ENCODE results near the gene FLVCR2.
"Not testable (repeated sequence)": the region's sequence is repeated elsewhere in the genome, so short reads cannot be mapped to it uniquely, and the experiment has no call there.

FLVCR2 gene

DNA sequence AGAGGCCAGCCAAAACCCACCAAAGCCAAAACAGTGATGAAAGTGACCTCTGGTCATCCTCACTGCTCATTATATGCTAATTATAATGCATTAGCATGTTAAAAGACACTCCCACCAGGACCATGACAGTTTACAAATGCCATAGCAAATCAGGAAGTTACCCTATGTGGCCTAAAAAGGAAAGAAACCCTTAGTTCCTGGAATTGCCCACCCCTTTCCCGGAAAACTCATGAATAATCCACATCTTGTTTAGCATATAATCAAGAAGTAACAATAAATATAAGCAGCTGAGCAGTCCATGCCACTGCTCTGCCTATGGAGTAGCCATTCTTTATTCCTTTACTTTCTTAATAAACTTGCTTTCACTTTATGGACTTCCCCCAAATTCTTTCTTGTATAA, 21.7 kb downstream of the FLVCR2 start:
- DNase-seq = not testable (repeated sequence)

DNA sequence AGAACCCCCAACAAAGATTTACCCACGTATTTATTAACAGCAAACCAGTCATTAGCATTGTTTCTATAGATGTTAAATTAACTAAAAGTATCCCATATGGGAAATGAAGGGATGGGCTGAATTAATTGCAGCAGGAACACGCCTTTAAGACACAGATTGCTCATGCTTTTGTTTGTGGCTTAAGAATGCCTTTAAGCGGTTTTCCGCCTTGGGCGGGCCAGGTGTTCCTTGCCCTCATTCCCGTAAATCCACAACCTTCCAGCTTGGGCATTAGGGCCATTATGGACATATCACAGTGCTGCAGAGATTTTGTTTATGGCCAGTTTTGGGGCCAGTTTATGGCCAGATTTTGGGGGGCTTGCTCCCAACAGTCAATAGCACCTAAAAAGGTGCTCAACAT, 22.6 kb downstream of the FLVCR2 start:
- DNase-seq = not testable (repeated sequence)

DNA sequence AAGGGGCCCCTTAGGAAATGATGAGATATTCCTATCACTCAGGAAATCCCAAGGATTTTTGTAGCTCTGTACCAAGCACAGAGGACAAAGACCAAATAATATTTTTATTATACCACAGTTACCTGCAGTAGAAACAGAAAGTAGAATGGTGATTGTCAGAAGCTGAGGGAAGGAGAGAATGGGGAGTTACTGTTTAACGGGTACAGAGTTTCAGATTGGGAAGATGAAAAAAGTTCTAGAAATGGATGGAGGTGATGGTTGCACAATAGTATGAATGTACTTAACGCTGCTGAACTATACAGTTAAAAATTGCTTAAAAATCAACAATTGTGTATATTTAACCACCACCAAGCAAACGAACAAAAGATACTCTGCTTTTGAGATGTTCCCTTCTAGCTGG, 24.1 kb downstream of the FLVCR2 start:
- DNase-seq = no peak

DNA sequence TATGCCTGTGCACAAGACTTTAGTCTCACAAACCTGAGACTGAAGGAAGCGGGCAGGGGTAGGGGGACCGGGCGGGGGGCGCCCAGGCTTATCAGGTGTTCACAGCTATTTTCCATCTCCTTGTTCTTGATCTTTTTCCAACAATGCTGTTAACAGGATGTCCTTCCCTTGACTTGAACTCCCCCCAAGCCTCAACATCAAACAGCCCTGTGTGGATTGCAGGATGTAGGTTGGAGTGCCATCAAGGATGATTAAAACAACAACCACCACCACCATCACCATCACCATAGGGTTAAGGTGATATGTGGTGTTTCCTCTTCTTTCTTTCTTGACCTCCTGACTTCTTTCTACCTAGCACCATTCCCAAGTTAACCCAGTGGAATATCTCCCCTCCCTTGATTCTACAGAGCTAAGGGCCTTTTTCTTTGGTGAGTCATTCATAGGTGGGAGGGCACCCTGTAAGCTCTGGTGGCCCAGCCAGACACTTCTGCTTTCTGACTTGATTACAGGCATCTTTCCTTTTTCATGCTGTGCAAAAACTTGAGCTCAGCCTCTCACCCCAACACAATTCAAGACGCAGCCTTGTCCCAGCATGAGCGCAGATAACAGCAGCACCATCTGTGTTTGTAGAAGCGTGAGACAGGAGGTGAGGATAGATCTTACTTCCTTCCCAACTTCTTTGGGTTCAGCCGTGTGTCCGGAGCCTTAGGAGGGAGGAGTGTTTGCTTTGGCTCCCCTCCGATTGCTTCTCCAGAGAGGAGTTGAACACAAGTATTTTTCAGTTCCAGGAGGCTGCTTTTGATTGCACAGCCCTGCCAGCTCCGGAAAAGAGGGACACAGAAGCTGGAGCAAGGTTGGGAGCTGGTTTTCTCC, 26.8 kb downstream of the FLVCR2 start:
- no peak for DNase-seq

DNA sequence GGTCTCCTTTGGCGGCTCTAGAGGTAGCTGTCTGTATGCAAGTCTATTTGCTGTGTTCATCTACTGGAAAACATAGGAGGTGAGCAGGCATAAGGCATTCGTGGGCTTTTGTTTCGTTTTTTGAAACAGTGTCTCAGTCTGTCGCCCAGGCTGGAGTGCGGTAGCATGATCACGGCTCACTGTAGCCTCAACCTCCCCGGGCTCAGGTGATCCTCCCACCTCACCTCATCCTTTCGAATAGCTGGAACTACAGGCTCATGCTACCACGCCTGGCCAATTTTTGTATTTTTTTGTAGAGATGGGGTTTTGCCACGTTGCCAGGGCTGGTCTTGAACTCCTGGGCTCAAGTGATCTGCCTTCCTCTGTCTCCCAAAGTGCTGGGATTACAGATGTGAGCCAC, 27.5 kb downstream of the FLVCR2 start:
- no peak for DNase-seq

DNA sequence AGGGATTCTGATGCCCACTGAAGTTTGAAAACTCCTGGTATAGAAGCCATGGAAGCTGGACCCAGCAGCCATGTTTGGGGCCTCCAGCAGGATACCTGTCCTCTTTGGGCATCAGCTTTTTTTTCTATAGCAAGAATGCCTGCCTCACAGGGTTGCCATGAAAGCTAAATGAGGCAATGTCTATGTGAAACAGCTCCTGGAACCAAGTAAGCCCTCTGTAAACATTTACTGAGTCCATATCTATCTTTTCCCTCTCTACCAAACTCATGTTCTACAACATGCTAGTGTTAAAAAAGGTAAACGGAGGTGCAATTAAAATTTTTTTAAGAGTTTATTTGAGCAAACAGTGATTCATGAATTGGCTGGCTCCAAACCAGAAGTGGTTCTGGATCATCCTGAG, 28.6 kb downstream of the FLVCR2 start:
- DNase-seq = no peak

DNA sequence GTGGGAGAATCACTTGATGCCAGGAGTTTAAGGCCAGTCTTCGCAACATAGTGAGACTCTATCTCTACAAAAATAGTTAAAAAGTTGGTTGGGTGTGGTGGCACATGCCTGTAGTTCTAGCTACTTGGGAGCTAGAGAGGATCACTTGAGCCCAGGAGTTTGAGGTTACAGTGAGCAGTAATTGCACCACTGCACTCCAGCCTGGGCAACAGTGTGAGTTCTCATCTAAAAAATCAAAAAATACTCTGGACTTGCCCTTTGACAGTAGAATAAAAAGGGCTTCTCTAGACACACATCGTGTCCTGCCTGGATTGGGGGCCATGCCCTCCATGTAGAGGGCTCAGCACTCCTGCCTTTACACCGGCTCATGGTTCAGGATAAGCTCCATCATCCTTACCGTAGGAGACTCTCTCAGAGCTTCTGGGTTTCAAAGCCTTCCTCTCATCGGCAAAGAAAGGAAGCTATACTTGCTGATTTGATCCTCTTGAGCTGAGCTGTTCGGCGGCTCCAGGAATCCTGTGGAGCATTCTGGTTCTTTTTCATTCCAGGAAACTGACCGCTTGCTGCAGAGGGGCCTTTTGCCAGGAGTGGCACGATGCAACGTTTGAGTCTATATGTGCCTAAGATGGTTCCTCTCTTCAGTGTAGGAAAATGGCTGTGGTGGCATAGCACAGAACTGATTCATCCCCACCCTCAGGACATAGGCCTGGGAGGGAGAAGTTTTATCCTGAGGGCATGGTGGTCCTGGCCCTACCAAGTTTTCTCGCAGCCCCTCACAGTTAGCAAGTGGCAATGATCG, 29.6 kb downstream of the FLVCR2 start:
- DNase-seq = no peak

DNA sequence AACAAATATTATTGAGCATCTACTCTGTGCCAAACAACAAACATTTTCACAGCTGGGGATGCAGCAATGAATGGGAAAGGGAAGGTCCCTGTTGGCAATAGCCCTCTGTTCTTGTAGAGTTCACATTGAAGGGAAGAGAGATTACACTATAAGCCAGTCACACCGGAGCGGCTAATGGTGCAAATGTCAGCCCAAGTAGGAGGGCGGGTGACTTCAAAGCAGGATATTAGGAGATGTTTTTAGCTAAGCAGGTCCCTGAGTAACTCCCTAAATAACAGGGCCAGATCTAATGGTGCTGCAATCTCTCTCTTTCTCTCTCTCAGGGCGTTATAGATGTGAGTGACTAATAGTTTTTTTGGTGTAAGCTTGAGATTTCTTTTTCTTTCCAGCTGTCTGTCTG, 30.7 kb downstream of the FLVCR2 start:
- DNase-seq = no peak

DNA sequence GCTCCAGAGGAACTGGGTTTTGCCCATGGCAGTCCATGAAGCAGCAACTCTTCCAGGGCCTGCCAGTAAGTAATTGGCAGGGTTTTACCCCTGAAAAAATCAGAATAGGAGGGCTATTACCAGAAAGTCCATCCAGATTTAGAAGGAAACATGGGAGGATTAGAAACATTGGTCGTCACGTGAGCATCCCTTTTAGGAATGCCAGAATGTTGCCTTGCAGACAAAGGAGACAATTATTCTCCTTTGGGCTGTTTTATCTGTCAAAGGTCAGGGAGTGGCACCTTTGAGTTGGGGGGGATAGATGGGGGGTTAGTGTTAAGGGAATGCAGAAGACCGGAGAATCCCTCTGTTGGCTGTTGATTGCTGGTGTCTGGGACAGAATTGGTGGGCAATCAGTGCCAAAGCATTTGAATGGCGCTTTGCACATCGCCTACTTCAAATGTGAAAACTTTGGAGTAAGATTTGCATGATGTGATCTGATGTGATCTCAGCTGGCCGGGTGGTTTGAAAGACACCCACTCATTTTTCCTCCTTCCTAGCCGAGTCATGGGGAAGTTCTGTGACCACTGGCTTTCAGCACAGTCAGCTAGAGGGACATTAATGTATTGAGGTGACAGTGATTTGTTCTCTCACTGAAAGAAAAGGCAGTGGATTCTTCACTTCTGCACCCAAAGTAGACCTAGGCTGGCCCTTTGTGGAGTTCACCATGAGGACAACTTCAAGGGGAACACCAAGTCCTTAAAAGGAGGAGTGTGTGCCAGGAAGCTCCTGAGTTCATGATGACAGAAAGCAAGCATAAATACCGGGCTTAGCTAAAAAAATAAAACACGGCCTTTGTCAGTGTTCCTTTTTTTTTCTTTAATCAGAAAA, 31.4 kb downstream of the FLVCR2 start:
- DNase-seq = no peak

DNA sequence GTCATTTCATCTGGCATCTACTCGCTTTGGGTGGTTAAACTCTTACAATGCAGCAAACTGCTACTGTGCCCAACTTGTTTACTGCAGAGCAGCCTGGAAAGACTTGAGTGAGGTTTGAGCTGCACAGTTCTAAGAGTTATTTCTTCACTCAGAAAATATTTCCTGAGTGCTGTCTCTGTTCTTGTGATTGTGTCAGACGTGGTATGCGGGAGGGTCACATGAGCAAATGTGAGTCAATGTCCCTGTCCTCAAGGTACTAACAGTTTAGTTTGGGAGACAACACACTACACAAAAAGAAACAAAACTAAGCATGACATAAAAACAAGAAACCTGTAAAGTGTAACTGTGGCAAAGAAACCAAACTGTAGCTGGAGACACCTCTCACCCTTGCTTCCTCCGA, 32.4 kb downstream of the FLVCR2 start:
- DNase-seq = no peak

DNA sequence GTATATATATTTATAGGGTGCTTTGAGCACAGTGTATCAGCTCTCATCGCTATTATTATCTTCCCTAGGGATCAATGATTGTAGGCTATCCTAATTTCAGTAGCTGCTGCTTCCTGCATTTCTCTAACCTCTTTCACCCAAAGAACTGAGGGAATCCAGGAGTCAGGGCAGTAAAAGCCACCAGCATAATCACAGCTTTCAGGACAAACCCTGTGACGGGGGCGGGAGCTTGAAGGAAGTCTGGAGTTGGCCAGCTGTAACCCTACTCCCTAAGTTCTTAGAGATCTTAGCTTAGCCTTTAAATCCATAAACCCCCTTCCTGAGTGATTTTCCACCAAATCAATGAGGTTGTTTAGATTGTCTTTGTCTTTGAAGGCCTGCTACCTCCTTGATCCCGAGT, 33.7 kb downstream of the FLVCR2 start:
- DNase-seq = no peak

DNA sequence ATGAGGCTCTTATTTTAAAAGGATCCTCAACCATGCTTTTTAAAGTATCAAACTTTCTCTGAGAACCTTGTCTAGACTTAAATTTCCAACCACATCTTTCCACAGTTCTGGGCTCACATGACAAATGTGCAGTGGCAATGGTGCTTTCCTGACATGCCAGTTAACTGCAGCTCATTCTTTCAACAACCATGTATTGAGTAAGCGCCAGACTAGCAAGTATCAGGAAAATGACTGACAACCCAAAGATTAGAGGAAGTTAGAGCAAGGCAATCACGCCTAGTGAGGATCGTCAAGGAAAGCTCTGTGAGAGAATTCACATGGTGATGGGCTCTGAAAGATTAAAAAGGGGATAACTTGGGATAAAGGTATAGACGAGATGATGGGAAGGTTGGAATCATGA, 35.8 kb downstream of the FLVCR2 start:
- DNase-seq = no peak

DNA sequence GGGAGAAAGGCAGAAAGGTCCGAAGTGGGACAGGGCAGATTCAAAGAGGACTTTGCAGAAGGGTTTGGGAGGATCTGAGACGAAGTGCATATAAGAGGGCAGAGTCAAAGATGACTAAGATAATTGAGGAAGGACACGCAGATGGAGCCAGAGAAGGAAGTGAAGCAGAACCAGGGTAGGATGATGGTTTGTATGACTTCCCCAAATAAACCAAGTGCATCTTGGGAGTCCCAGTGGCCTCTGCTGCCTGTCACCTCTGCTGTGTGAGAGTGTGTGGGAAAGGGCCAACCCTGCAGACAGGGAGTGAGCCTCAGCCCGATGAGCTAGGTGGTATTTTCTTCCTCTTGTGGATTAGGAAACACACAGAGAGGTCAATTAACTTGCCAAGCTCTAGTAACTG, 36.8 kb downstream of the FLVCR2 start:
- no peak for DNase-seq

DNA sequence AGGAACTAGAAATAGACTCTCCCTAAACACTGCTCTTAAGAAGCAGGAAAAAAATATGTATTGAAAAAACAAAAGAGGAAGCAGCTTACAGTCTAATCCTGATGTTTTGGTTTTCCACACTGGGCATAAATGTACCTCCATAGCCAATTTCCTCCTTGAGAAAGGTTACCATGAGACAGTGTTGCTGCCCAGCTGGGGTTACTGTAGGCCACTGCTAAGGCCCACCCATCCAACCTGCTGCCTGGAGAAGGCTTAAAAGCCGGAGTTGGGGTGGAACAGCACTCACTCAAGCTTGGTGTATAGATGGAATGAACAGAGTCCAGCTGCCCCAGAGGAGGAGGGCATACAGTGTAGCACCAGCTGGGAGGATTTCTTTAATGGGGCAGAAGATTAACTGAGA, 41.1 kb downstream of the FLVCR2 start:
- no peak for DNase-seq

DNA sequence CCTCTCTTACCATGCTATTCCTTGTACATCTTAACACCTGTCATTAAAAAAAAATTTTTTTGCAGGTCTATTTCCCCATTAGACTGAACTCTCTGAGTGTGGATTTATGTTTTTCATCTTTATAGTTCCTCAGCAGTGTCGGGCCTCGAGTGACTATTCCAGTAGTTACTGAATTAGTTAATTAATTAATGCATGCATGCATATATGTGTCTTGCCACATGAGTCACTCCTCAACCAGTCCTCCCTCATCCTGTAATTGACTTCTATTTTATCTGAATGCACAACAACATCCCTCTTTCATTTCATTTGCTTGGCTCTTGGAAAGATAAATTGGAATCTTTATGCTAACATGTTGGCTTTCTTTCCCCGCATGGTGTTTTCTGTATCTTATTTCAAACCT, 46.6 kb downstream of the FLVCR2 start:
- DNase-seq = no peak

DNA sequence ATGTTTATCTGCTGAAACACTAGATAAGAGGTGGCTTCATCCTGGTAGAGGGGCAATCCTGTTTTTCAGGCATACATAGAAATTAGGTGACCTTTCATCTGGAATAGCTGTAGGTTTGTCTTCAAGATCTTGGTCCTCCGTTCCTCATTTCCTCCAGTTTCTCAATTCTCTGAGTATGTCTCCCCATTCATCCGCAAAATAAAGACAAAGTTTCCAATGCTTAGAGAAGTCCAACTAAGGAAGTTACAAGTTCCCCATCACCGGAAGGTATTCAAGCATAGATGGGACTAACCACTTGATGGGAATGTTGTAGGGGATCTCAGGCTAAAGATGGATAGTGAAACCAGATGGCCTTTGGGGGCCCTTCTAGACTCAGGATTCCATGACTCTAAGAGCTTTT, 48.0 kb downstream of the FLVCR2 start:
- DNase-seq = no peak

DNA sequence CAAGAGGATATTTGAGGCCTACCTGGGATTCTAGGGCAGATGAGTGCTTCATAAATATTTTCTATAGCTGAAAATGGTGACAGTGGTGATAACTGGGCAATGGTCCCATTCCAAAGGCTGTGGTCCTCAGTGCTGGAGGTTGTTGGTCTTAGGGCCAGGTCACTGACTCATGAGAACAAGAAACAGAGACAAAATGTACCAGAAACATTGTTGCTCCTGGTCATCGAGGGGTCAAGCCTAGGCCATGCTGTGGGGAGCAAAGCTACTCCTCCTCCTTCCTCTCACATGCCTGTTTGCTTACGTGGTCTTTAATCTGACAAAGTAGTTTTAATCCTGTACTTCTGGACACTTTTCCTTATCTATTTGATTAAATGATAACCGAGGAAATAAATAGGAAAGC, 48.4 kb downstream of the FLVCR2 start:
- DNase-seq = no peak

DNA sequence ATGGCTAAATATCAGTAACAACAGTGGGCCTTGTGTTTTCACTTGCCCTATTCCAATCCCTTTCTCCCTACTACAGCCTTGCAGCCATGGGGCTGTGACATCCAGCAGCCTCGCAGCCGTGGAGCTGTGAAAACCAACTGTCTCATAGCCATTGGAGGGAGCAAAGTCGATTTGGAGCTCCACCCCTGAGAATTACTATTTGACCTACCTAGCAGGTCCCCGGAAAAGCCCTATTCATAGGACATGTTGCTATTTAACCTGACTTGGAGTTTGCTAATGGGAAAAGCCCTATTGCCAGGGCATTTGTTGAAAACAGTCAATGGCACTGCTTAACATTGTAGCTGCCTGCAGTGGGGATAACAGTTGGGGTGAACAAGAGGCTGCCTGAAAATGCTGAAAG, 49.0 kb downstream of the FLVCR2 start:
- DNase-seq = no peak

DNA sequence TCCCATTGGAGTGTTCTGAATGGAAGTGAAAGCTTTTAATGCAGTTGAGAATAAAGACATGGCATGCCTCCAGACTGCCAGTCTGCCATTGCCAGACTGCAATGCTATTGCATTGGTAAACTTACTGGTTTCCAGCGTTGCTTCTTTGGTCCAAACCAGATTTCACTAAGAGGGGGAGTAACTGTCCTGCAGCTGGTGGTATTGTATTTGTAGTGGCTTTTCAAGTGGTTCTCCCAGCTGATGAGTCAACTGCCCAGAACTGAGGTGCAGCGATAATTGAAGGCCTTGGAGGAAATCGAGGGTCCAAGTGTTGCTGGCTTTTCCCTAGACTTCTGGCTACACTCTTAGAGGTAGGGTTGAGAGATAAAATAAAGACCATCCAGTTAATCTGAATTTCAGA, 50.4 kb downstream of the FLVCR2 start:
- no peak for DNase-seq

DNA sequence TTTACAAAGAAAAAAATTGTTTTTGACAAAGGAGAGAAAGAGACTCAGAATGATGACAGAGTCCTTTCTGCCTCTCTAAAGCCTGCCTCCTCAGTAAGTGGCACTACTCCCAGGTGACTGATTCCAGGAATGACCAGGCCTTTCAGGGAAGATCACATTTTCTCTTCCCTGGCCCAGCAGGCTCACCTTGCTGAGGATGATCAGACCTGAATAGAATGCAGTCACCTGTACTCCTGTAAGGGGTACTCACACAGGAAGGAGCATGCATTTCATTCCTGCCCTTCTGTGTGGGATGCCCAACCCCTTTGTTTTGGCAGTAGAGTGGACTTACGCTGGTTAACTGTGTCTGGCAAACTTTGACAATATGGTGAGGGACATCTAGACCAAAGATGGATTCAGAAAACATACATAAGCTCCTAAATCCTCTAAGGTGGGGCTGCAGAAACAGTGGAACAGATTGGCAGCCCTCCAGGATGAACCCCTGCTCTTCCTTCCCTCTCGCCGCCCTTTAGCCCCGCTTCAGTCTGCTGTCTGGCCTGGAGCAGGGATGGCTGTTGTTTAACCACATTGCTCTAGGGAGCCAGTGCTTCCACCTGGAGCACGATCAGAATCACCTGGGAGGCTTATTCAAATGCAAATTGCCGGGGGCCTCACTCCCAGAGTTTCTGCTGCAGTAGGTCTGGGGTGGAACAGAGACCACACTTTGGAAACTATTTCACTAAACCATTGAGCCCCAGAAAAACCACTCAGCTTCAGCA, 52.5 kb downstream of the FLVCR2 start:
- no peak for DNase-seq

DNA sequence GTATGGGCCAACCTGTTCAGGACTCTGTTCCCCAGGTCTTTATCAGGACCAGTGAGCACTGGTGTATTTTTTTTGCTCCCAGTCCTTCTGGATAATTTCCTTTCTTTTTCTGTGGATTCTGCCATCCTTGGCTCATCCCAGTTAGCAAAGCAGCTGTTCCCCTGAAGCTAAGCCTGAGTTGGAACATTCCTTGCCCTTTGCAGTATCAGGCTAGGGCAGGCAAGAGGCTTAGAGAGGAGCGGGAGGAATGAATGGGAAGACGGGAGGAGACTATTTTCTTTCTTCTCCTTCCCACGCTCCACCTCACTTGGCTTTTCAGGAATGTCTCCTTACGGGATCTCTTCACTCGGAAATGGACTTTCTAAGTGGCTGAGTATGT, 53.0 kb downstream of the FLVCR2 start:
- no peak for DNase-seq

DNA sequence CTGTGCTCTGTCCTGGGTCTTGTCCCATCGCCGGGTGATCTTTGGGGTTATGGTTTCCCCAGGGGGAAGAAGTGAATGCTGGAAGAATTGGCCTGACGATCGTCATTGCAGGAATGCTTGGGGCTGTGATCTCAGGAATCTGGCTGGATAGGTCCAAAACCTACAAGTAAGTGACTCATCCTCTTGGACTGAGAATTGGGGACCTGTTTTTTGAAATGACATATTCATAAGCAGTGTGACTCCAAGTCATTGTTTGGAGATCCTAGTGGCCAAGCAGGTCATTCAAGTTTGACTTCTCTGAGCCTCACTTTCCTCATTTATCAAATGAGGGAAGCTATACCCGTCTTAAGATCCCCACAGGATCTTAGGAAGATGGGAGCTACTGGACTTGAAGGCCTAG, 56.4 kb downstream of the FLVCR2 start:
- no peak for DNase-seq
